Activated CD4-positive, alpha-beta memory T cell treated with anti-CD3 and anti-CD28 coated beads for 36 hours (primary cell): ENCODE results near the gene WDFY4. TPM values are rescaled to one million over a fixed set of nuclear protein-coding genes. Genes with fewer than 3 reads are reported as not detected.
"Not testable (repeated sequence)": the region's sequence is repeated elsewhere in the genome, so short reads cannot be mapped to it uniquely, and the experiment has no call there.

Experiments
- CTCF ChIA-PET: fragments of 350-600 bp; sonication (Branson Sonifier 250); formaldehyde crosslinking; loops from one replicate; lab custom pipeline; 2021; ENCODE audit warnings: antibody characterized with exemption, inconsistent platforms; lab: Charles Lee
- POLR2A ChIA-PET: fragments of 350-600 bp; sonication (Branson Sonifier 250); formaldehyde crosslinking; loops from one replicate; lab custom pipeline; 2021; ENCODE audit warnings: antibody characterized with exemption; lab: Charles Lee
- DNase-seq: peaks from one replicate; pipeline ENCODE4 v3.0.0-alpha.2; 2020
- H3K27ac Mint-ChIP-seq: one replicate; pipeline ENCODE4 v1.8.0; 2021; ENCODE audit warnings: mixed read lengths
- H3K27me3 Mint-ChIP-seq: one replicate; pipeline ENCODE4 v1.8.0; 2021; ENCODE audit warnings: mixed read lengths
- H3K36me3 Mint-ChIP-seq: one replicate; pipeline ENCODE4 v1.8.0; 2021; ENCODE audit warnings: mixed read lengths
- H3K4me1 Mint-ChIP-seq: one replicate; pipeline ENCODE4 v1.8.0; 2021; ENCODE audit warnings: low read depth, mixed read lengths
- H3K4me3 Mint-ChIP-seq: one replicate; pipeline ENCODE4 v1.8.0; 2021; ENCODE audit warnings: mild to moderate bottlenecking, mixed read lengths
- H3K9me3 Mint-ChIP-seq: one replicate; pipeline ENCODE4 v1.8.0; 2021; ENCODE audit warnings: mixed read lengths
- intact Hi-C: fragments of 100-400 bp; cut with micrococcal nuclease; formaldehyde crosslinking; loops from one replicate; pipeline ENCODE4 v1.15.1; 2023
- total RNA-seq, 2 experiments: library from RNA; stranded (reverse); gene quantifications; one replicate each; pipeline ENCODE4 v1.2.3, GENCODE V29; 2021

WDFY4 gene
- total RNA-seq, 2 experiments from 2014 or later: not detected

DNA sequence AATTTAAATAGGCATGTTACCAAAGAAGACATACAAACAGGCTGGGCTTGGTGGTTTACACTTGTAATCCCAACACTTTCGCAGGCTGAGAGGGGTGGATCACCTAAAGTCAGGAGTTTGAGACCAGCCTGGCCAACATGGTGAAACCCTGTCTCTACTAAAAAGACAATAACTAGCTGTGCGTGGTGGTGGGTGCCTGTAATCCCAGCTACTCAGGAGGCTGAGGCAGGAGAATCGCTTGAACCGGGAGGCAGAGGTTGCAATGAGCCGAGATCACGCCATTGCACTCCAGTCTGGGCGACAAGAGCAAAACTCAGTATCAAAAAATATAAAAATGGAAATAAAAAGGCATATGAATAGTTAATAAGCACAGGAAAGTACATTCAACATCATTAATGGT lies 37.6 kb upstream of the WDFY4 start:
- CTCF ChIA-PET: interaction anchor here (2.3 kb wide), 1 partner anchor 9 kb away, joined by 11 read pairs; no protein-coding TSS in a partner anchor
- H3K9me3 Mint-ChIP-seq, POLR2A ChIA-PET, H3K4me3 Mint-ChIP-seq, H3K27me3 Mint-ChIP-seq, H3K36me3 Mint-ChIP-seq, H3K27ac Mint-ChIP-seq, intact Hi-C loops, H3K4me1 Mint-ChIP-seq, DNase-seq: not testable (repeated sequence)

DNA sequence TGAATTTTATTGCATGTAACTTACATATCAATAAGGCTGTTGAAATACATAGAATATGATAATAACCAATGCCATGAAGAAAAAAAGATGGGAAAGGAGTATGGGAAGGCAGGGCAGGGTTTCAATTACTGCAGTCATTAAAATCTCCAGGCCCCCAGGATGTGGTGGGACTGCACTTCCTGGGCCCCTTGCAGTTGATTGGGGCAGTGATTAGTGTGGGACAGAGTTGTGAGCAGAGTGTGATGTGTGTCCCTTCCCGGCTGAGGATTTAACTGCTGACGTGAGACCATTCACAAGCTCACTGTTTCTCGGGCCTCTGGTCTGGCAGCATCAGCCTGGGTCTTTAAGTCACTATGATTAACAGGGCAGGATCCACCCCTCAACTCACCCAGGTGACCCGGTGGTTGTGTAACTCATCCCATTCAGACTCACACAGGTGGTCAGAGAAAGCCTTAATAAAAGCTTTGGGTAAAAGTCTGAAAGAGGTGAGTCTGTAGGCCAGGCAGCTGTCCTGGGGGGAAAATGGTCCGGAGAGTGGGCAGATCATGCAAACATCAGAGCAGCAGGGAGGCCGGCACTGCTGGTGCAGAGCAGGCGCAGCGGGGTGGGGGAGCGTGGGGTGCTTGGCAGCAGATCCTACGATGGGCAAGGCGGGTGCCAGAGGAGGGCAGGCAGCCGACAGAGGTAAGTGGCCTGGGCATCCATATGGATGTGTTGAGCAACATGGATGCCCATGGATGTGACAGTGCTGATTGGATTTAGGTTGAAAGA lies 36.3 kb upstream of the WDFY4 start:
- Mint-ChIP-seq H3K27me3 (peaks cover 7% of the 10 kb centered on the region), H3K4me1 (no peaks in the 10 kb centered on the region), H3K4me3 (no peak overlapping the region), H3K27ac (no peak overlapping the region), H3K36me3 (no peaks in the 10 kb centered on the region), H3K9me3 (peaks cover under 1% of the 10 kb centered on the region)
- CTCF ChIA-PET: interaction anchor here (0.6 to 2.7 kb wide), 3 partner anchors 8 to 40 kb away, joined by 3 to 11 read pairs (median 9); no protein-coding TSS in a partner anchor
- POLR2A ChIA-PET: no interaction called here
- intact Hi-C loops: no loop called here
- DNase-seq: no peak

DNA sequence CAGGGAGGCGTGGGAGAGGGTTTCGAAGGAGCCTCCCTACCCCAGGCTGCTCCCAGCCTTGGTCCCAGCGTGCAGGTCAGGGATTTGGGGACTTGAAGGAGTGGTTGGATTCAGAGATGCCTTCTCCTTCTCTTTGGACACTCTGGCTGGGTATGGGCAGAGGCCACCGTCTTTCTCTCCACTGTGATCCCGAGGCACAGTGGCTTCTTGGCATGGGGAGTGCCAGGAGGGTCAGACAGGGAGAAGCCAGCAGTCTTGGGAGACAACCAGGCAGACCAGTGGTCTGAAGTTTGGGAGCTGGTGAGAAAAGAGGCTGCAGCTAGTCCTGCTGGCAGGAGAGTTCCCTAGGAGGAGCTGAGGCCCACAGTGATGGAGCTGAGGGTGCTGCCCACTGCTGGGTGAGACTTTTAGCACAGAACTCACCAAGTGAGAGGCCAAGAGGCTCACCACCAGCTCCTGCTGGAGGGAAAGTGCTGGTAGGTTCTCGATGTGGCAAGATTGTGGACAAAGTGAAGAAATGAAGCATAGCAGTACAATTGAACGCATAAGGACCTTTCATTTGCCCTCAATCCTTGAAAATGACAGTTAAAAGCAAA lies 35.2 kb upstream of the WDFY4 start:
- H3K27ac Mint-ChIP-seq: no peak overlapping the region
- no peak overlapping the region for H3K4me3 Mint-ChIP-seq
- peaks cover 7% of the 10 kb centered on the region for H3K27me3 Mint-ChIP-seq
- H3K4me1 Mint-ChIP-seq: no peaks in the 10 kb centered on the region
- no peaks in the 10 kb centered on the region for H3K9me3 Mint-ChIP-seq
- intact Hi-C loops: no loop called here
- DNase-seq: no peak
- POLR2A ChIA-PET: no interaction called here
- CTCF ChIA-PET: interaction anchor here (2.7 kb wide), 1 partner anchor 8 kb away, joined by 9 read pairs; no protein-coding TSS in a partner anchor
- no peaks in the 10 kb centered on the region for H3K36me3 Mint-ChIP-seq

DNA sequence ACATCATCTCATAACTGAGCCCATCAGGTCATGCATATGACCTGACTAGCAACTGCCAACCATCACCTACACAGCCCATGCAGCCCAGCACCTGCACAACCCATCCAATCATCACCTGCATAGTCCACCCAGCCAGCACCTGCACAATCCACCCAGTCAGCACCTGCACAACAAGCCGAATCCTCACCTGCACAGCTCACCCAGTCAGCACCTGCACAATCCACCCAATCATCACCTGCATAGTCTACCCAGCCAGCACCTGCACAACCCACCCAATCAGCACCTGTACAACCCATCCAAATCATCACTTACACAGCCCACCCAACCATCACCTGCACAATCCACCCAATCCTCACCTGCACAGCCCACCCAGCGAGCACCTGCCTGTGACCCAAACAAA lies 33.4 kb upstream of the WDFY4 start:
- ChIA-PET POLR2A (no interaction called here), CTCF (no interaction called here)
- Mint-ChIP-seq H3K27ac (no peak overlapping the region), H3K4me1 (no peaks in the 10 kb centered on the region), H3K4me3 (no peak overlapping the region), H3K9me3 (no peaks in the 10 kb centered on the region), H3K27me3 (peaks cover 5% of the 10 kb centered on the region), H3K36me3 (no peaks in the 10 kb centered on the region)
- intact Hi-C loops: no loop called here
- no peak for DNase-seq

DNA sequence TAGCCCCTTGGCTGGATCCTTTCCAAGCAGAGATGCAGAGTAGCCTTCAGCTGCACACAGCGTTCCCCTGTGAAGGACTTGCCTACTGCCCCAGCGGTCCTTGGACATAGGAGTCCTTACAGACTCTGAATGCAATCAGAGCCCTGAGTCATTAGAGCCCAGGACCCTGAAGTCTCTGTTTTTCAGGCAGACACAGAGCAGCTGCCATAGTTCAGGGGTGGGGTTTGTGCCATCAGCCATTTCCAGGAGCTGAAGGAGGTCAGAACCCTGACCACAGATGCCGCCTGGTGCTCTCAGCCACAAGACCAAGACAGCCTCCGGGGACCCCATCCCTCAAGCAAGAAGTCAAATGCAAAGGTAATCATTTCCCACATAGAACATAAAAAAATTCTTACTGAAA lies 32.8 kb upstream of the WDFY4 start:
- Mint-ChIP-seq H3K9me3 (no peaks in the 10 kb centered on the region), H3K4me3 (no peak overlapping the region), H3K27me3 (peaks cover 7% of the 10 kb centered on the region), H3K4me1 (peaks cover 5% of the 10 kb centered on the region), H3K27ac (no peak overlapping the region), H3K36me3 (no peaks in the 10 kb centered on the region)
- ChIA-PET CTCF (no interaction called here), POLR2A (no interaction called here)
- no peak for DNase-seq
- intact Hi-C loops: no loop called here

DNA sequence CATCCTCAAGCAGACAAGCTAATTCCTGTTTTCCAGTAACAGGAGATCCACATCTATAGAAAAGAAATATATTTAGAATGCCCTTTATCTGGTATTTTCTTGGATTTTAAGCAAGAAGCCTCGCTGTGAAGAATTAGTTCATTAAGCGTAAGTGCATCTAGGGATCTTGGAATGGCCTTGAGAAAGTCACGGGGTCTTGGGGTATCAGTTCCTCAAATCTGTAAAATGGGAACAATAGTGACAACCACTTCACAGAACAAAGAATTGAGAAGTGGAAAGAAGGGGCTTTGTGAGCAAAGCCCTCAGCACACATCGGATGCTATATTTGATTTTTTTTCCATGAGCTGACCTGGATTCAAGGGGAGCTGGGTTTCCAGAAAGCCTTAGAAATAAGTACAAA lies 32.3 kb upstream of the WDFY4 start:
- intact Hi-C loops: no loop called here
- no peak for DNase-seq
- no peaks in the 10 kb centered on the region for H3K36me3 Mint-ChIP-seq
- H3K9me3 Mint-ChIP-seq: no peaks in the 10 kb centered on the region
- H3K27ac Mint-ChIP-seq: no peak overlapping the region
- H3K27me3 Mint-ChIP-seq: peaks cover 7% of the 10 kb centered on the region
- ChIA-PET POLR2A (no interaction called here), CTCF (no interaction called here)
- no peak overlapping the region for H3K4me3 Mint-ChIP-seq
- peaks cover 5% of the 10 kb centered on the region for H3K4me1 Mint-ChIP-seq

DNA sequence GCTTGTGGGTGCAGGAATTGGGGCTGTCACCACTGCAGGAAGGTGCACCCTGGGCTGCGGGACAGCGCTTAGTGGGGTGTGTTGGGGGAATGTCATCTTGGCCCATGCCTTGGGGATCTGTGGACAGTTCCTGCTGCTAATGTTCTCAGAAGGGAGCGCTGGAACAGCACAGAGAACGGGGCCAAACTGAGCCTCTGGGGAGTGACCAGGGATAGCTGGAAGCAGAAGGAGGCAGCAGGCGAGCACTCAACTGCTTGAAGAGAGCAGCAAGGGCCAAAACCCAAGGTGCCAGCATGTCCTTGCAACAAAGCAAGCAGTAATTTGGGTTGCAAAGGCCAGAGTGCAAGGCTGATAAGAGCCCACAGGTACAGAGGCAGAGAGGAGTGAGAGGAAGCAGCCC lies 31.3 kb upstream of the WDFY4 start:
- no peak for DNase-seq
- peaks cover 5% of the 10 kb centered on the region for H3K4me1 Mint-ChIP-seq
- H3K27me3 Mint-ChIP-seq: peaks cover 14% of the 10 kb centered on the region
- ChIA-PET CTCF (no interaction called here), POLR2A (no interaction called here)
- H3K36me3 Mint-ChIP-seq: no peaks in the 10 kb centered on the region
- H3K27ac Mint-ChIP-seq: no peak overlapping the region
- intact Hi-C loops: no loop called here
- no peaks in the 10 kb centered on the region for H3K9me3 Mint-ChIP-seq
- no peak overlapping the region for H3K4me3 Mint-ChIP-seq

DNA sequence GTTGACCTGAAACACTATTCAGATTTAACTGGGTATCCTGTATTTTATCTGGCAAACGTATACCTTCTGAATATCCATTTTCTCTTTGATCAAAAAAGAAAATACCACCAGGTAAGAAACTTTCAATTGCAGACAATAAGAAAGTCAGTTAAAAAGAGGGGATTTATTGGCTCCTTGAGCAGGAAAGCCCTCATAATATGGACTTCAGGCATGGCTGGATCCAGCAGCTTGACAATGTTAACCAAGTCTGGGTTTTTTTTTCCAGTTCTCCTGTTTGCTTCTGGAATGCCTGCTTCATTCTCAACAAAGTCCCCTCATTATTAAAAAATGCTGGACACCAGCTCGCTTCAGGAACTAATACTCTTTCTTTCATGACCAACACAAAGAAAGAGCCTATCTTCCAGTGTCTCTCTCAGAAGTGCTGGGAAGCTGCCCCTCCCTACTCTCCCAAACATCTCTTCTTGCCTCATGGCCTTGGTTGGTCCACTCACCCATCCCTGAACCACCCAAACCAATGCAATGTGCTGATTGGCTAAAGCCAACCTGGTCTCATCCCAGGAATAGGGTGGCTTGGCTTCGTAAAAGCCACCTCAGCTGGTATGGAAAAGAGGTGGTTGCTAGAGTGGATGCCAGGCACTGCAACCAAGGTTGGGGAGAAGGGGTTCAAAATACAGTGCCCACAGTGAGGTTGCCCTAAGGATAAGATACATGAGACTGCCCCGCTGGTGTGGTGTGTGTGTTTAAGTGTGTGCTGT lies 30.6 kb upstream of the WDFY4 start:
- intact Hi-C loops: no loop called here
- no peak overlapping the region for H3K4me3 Mint-ChIP-seq

DNA sequence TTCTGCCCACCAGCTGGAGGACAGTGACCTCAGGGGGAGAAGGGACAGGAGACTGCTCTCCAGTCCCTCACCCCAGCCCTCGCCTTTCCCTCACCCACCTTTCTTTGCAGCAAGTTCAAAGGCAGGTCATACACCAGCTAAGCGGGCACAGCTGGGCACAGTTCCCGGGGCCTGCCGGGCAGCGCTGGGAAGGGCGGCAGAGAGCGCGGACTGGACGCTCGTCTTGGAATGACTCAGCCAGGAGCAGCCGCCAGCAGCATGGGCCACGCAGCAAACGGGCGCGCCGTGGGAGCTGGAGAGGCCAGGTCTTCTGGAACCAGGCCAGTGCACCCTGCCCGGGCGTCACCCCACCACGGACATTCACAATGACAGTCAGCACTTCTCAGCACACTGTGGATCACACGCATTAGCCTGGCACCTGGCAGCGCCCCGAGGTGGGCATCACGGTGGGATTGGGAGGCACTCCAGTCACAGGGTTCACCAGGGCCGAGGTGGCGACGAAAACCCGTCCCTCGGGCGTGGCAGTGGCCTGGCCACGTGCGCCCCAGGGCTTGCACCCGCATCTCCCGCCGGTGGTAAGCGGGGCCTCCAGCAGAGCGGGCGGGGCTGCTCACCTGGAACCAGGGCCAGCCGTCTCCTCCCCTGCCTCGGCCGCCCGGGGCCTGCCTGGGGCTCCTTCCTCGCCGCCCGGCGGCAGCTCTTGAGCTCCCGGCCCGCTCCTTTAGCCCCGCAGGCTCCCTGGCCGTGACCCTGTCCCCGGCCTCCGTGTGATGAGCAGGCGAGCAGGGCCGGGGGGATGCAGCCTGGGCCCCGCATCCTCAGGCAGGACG lies 29.0 kb upstream of the WDFY4 start:
- Mint-ChIP-seq H3K9me3 (no peaks in the 10 kb centered on the region), H3K4me1 (peaks cover 5% of the 10 kb centered on the region), H3K4me3 (no peak overlapping the region), H3K27ac (no peak overlapping the region), H3K36me3 (no peaks in the 10 kb centered on the region), H3K27me3 (peaks cover 18% of the 10 kb centered on the region)
- DNase-seq: peak; percentile 21
- ChIA-PET CTCF (interaction anchor here (0.6 to 6.0 kb wide), 59 partner anchors 9 to 1315 kb away, joined by 3 to 126 read pairs (median 4); partner anchors contain the start of genes ARHGAP22 and ERCC6), POLR2A (no interaction called here)
- intact Hi-C loops: loop anchor here (1.0 to 5.0 kb wide), 4 partner anchors 47 to 752 kb away; partner anchors contain the start of gene MAPK8

More for the DNA sequence above, 30.6 kb upstream of the WDFY4 start:
- H3K36me3 Mint-ChIP-seq: no peaks in the 10 kb centered on the region
- DNase-seq: no peak
- H3K27ac Mint-ChIP-seq: no peak overlapping the region
- no peaks in the 10 kb centered on the region for H3K9me3 Mint-ChIP-seq
- POLR2A ChIA-PET: no interaction called here
- peaks cover 5% of the 10 kb centered on the region for H3K4me1 Mint-ChIP-seq
- CTCF ChIA-PET: interaction anchor here (0.7 to 6.0 kb wide), 3 partner anchors 104 to 875 kb away, joined by 4 to 119 read pairs (median 95); no protein-coding TSS in a partner anchor
- H3K27me3 Mint-ChIP-seq: peaks cover 18% of the 10 kb centered on the region

DNA sequence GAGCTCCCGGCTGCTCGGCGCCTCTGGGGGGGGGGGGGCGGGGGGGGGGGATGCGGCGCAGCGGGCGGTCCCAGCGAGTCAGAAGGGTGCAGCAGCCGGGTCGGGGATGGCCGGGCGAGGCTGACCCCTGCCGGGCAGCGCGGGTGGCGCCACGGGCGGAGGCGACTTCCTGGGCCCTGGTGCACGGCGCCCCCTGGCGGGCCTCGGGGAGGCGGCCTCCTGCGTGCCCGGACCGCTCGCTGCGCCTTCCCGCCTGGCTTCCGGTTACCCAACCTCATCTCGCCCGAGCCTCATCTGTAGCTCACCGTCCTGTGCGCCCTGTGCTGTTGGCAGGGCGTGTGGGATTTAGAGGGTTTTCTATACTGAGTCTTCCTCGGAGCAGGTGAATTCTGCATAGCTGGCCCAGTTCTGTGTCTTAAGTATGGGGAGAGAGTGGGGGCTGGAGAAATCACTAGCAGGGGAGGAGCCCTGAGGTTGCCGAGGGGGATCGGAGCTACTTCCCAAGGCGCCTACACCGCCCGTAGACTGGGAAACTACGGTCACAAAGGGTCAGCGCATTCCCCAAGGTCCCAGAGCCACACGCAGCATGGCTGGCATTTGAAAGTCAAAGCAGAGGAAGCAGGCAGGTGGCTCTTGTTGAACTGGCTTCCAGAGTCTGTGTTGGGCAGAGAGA lies 28.3 kb upstream of the WDFY4 start:
- peak; percentile 93 for DNase-seq
- ChIA-PET POLR2A (interaction anchor here (0.6 kb wide), 1 partner anchor 532 kb away, joined by 3 read pairs; no protein-coding TSS in a partner anchor), CTCF (interaction anchor here (0.6 to 6.0 kb wide), 69 partner anchors 9 to 1161 kb away, joined by 3 to 126 read pairs (median 4); partner anchors contain the start of genes ARHGAP22 and ERCC6)
- H3K4me1 Mint-ChIP-seq: peaks cover 5% of the 10 kb centered on the region
- intact Hi-C loops: loop anchor here (1.0 to 5.0 kb wide), 4 partner anchors 48 to 751 kb away; partner anchors contain the start of gene MAPK8
- H3K27me3 Mint-ChIP-seq: peaks cover 16% of the 10 kb centered on the region
- H3K36me3 Mint-ChIP-seq: no peaks in the 10 kb centered on the region
- H3K9me3 Mint-ChIP-seq: no peaks in the 10 kb centered on the region
- H3K27ac Mint-ChIP-seq: no peak overlapping the region
- H3K4me3 Mint-ChIP-seq: peak overlapping the region; percentile 64

DNA sequence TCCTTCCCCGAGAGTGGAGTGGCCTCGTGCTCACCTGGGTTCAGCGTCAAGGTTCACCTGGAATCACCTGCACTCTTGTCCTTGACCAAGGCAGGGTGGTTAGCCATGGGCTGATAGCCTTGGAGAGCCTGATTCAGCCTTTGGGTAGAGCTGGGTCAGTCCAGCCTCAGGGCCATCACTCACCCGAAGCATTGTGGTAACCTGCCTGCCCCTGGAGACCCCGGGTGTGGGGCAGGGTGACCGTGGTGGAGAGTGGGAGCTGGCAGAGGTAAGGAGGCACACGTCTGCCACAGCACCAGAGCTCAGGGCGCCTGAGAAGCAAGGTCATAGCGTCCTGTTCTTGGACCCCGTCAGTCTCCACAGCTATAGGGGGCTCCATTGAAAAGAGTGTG lies 27.8 kb upstream of the WDFY4 start:
- ChIA-PET CTCF (interaction anchor here (0.7 to 6.0 kb wide), 59 partner anchors 8 to 937 kb away, joined by 3 to 126 read pairs (median 4); partner anchors contain the start of genes ARHGAP22 and ERCC6), POLR2A (interaction anchor here (0.6 kb wide), 1 partner anchor 532 kb away, joined by 3 read pairs; no protein-coding TSS in a partner anchor)
- H3K4me1 Mint-ChIP-seq: peaks cover 5% of the 10 kb centered on the region
- H3K9me3 Mint-ChIP-seq: no peaks in the 10 kb centered on the region
- H3K27me3 Mint-ChIP-seq: peaks cover 14% of the 10 kb centered on the region
- peak overlapping the region; percentile 64 for H3K4me3 Mint-ChIP-seq
- no peak overlapping the region for H3K27ac Mint-ChIP-seq
- no peaks in the 10 kb centered on the region for H3K36me3 Mint-ChIP-seq
- intact Hi-C loops: loop anchor here (1.0 to 5.0 kb wide), 4 partner anchors 49 to 750 kb away; partner anchors contain the start of gene MAPK8
- no peak for DNase-seq
